DND-41 (cell line): ENCODE results near the gene WTIP.

Source experiments
- ATAC-seq: fragments of 200-7000 bp; cut with Tn5 transposase; 3 replicates; pipeline ENCODE4 v1.9.1; 2021; ENCODE audit warnings: low read depth; ENCODE audit not compliant: insufficient read depth
- DNase-seq: peaks from one replicate; pipeline ENCODE4 v3.0.0-alpha.2; 2020
- H2AFZ ChIP-seq: 2 replicates; pipeline ENCODE4 v1.6.0; 2012; ENCODE audit warnings: low read depth, low read length
- H3K27ac ChIP-seq: 2 replicates; pipeline ENCODE4 v1.5.1; 2012; ENCODE audit warnings: low read length, inconsistent platforms
- H3K27me3 ChIP-seq: fragments of 200-600 bp; sonication (generic); 2 replicates; pipeline ENCODE4 v1.6.0; 2012; ENCODE audit warnings: low read length, mild to moderate bottlenecking, inconsistent platforms; ENCODE audit not compliant: insufficient read depth, poor library complexity
- H3K36me3 ChIP-seq: 2 replicates; pipeline ENCODE4 v1.5.1; 2012; ENCODE audit warnings: low read length, inconsistent platforms; ENCODE audit not compliant: insufficient read depth
- H3K4me1 ChIP-seq: 2 replicates; pipeline ENCODE4 v1.5.1; 2012; ENCODE audit warnings: mild to moderate bottlenecking, low read length; ENCODE audit not compliant: insufficient read depth
- H3K4me2 ChIP-seq: 2 replicates; pipeline ENCODE4 v1.6.0; 2012; ENCODE audit warnings: mild to moderate bottlenecking, moderate library complexity, low read length, inconsistent platforms; ENCODE audit not compliant: insufficient read depth
- H3K4me3 ChIP-seq, 2 experiments: fragments of 200-600 bp in 1 of 2; shearing (Covaris generic) in 1 of 2; 2 replicates each; pipeline ENCODE4 v1.5.1; 2012 to 2016; ENCODE audit warnings: inconsistent platforms in 2 of 2, low read length in 2 of 2, mild to moderate bottlenecking in 2 of 2, low read depth in 1 of 2, moderate library complexity in 1 of 2
- H3K79me2 ChIP-seq: 2 replicates; pipeline ENCODE4 v1.6.0; 2012; ENCODE audit warnings: low read length, inconsistent platforms; ENCODE audit not compliant: insufficient read depth
- H3K9ac ChIP-seq: 2 replicates; pipeline ENCODE4 v1.6.0; 2012; ENCODE audit warnings: low read depth, mild to moderate bottlenecking, inconsistent platforms, low read length, moderate library complexity
- H3K9me3 ChIP-seq: 2 replicates; pipeline ENCODE4 v1.5.1; 2012; ENCODE audit warnings: low read length, moderate library complexity, mild to moderate bottlenecking, inconsistent platforms; ENCODE audit not compliant: insufficient read depth, severe bottlenecking
- H4K20me1 ChIP-seq: 2 replicates; pipeline ENCODE4 v1.6.0; 2012; ENCODE audit warnings: low read length; ENCODE audit not compliant: insufficient read depth
- CTCF ChIP-seq: IDR thresholded peaks from 2 replicates; pipeline ENCODE4 v1.5.1; 2012; ENCODE audit warnings: borderline replicate concordance, low read length, moderate library complexity, mild to moderate bottlenecking; ENCODE audit not compliant: poor library complexity, severe bottlenecking; ENCODE audit errors: extremely low read depth
- EZH2 ChIP-seq: IDR thresholded peaks from 3 replicates; pipeline ENCODE4 v1.6.1; 2012; ENCODE audit warnings: borderline replicate concordance, low read depth, mild to moderate bottlenecking, moderate library complexity, low read length, inconsistent platforms; ENCODE audit not compliant: severe bottlenecking

The WTIP gene

GRCh38 chr19:34549833-34550232 lies 68.3 kb downstream of the WTIP start:
- DNase-seq (no peak), ATAC-seq (no peak)
- Histone ChIP-seq H3K27me3 (peaks cover 5% of the 10 kb centered on the region), H3K9ac (no peak overlapping the region), H3K4me2 (no peak overlapping the region), H2AFZ (no peak overlapping the region), H3K4me1 (no peaks in the 10 kb centered on the region), H3K9me3 (no peaks in the 10 kb centered on the region), H4K20me1 (no peaks in the 10 kb centered on the region), H3K4me3 (no peak overlapping the region), H3K27ac (no peak overlapping the region), H3K36me3 (no peaks in the 10 kb centered on the region), H3K79me2 (no peaks in the 10 kb centered on the region)
- TF ChIP-seq CTCF (no peak), EZH2 (no peak)

GRCh38 chr19:34555447-34555846 lies 73.9 kb downstream of the WTIP start:
- H3K4me3 ChIP-seq, result no peak overlapping the region
- H3K79me2 ChIP-seq, result no peaks in the 10 kb centered on the region
- H3K9me3 ChIP-seq, result no peaks in the 10 kb centered on the region
- ATAC-seq (peak; percentile 49; the same call in 2 of the 3 replicates), DNase-seq (peak; percentile 29)
- no peaks in the 10 kb centered on the region for H3K4me1 ChIP-seq
- H3K36me3 ChIP-seq, result no peaks in the 10 kb centered on the region
- no peak overlapping the region for H2AFZ ChIP-seq
- H3K4me2 ChIP-seq, result no peak overlapping the region
- no peak overlapping the region for H3K9ac ChIP-seq
- no peak overlapping the region for H3K27ac ChIP-seq
- peak; percentile 54 for TF ChIP-seq CTCF
- no peak for TF ChIP-seq EZH2
- no peaks in the 10 kb centered on the region for H4K20me1 ChIP-seq
- peaks cover 5% of the 10 kb centered on the region for H3K27me3 ChIP-seq

GRCh38 chr19:34556488-34556887 lies 74.9 kb downstream of the WTIP start:
- peak; percentile 26 for DNase-seq
- H3K27me3 ChIP-seq, result peaks cover 6% of the 10 kb centered on the region

More at GRCh38 chr19:34556488-34556887, 74.9 kb downstream of the WTIP start:
- H3K9me3 ChIP-seq, result no peaks in the 10 kb centered on the region
- peak; percentile 62; the same call in 2 of the 3 replicates for ATAC-seq
- H3K27ac ChIP-seq, result no peak overlapping the region
- no peak overlapping the region for H2AFZ ChIP-seq
- H3K4me2 ChIP-seq, result no peak overlapping the region
- H4K20me1 ChIP-seq, result no peaks in the 10 kb centered on the region
- H3K4me3 ChIP-seq, result no peak overlapping the region
- H3K4me1 ChIP-seq, result no peaks in the 10 kb centered on the region
- no peak overlapping the region for H3K9ac ChIP-seq
- no peaks in the 10 kb centered on the region for H3K36me3 ChIP-seq
- no peaks in the 10 kb centered on the region for H3K79me2 ChIP-seq
- no peak for TF ChIP-seq EZH2
- peak; percentile 61 for TF ChIP-seq CTCF
